GM21526 (cell line): ENCODE data around the gene JAKMIP2.
"Not testable (repeated sequence)": the region's sequence is repeated elsewhere in the genome, so short reads cannot be mapped to it uniquely, and the experiment has no call there.

ENCODE experiments used
- ATAC-seq: cut with Tn5 transposase; IDR thresholded peaks from one replicate; pipeline ENCODE4 v1.9.1; 2021; ENCODE audit warnings: moderate library complexity; ENCODE audit not compliant: unreplicated experiment, low FRiP score

JAKMIP2 gene

DNA sequence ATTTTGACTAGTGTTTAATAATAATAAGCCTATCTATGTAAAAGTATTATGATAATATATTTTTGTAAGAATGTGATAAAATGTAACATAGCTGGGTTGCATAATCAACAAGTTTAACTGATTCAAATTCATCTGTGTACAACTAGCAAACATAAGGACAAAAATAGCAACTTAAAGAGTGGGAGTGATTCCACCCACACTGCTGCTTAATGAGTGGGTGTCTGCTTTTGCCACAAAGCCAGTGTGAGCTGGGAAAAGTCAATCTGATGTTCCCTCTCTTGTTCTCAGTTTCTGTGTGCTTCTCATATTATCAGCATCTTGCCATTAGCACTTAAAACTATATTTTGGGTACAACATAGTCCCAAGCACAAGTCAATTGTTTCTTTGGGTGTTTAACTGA is 161.5 kb downstream of the JAKMIP2 start:
- ATAC-seq, result no peak

DNA sequence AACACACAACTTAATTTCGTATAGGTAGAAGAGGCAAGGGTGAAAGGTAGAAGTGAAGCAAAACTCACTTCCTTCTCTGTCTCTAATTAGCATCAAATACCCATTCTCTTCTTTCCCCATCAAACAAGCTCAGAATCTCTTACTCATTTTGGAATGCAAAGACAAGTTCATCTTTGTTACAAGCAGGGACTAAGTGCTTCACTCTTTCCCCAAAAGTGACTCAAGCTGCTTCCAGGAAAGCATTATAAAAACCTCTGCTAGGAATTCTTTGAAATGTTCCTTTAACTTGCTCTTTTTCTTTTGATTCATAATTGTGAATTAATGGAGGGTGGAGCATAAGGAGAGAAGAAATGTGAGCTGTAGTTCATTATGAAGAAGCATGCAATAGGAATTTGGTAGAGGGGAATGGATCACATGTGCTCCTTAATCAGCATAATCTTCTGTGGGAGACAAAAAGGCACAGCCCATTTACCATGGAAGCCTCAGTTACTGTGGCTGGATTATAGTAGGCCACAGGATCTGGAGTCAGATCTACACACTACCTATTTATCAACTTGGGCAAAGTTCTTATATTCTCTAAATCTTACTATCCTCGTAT is 163.1 kb downstream of the JAKMIP2 start:
- no peak for ATAC-seq

DNA sequence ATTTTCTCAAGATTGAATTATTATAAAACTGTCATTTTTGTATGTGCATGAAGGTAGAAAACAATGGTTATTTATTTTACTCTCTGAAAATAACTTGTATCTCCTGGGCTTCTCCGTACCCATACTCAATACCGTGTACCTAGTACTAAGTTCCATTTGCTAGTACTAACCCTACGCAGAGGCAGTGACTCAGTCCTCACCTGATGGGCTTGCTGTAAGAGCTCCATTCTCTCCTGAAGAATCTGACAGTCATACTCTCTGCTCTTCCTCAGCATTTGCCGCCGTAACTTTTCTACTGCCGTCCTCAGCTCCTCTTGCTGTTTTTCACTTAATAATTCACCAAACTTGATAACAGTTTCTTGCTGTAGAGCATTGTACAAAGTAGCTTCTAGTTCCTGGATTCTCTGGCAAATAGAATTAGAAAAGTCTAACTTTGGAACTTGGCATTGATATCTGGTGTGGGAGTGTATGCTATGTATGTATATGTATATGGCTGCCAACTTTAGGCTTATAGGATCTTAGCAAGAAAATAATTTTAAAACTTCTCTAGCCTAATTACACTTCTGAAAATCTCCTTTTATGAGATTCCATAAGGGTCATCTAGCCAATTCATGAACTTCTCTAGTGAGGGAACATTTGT is 164.7 kb downstream of the JAKMIP2 start:
- no peak for ATAC-seq

- ATAC-seq, result no peak
Measured at GRCh38 chr5:147617191-147617606, 165.3 kb downstream of the JAKMIP2 start.

DNA sequence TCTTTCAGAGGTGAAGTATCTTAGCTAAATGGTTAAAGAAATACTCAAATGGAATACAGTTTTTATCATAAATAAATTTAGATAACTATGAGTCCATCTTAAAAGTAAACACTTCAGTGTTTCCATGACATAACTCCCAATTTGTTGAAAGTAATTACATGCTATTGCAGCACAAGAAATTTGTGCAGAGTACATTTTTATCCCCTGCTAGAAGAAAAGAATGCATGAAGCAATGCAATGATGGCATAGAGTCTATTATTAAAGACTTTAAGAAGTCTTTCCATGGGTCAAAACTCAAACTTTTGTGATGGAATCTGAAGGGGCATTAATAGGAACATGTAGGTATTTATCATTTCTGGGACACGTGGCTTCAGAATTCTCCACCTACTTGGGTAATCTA is 166.1 kb downstream of the JAKMIP2 start:
- no peak for ATAC-seq

DNA sequence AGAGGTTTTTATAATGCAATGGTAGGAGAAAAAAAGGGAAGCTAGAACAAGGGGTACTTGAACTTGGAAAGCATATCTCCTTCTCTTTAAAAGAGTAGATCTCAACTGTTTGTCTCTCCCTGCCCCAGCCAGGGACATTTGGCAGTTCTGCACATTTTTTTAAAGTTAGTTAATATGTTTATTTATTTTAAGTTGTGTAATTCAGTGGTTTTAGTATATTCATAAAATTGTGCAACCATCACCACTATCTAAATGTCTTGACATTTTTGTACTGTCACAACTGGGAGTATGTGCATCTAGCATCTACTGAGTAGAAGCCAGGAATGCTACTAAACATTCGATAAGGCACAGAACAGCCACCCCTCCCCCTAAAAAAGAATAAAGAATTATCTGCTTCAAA is 169.2 kb downstream of the JAKMIP2 start:
- ATAC-seq, result no peak

GRCh38 chr5:147611483-147611882 is 171.0 kb downstream of the JAKMIP2 start:
- ATAC-seq, result no peak

DNA sequence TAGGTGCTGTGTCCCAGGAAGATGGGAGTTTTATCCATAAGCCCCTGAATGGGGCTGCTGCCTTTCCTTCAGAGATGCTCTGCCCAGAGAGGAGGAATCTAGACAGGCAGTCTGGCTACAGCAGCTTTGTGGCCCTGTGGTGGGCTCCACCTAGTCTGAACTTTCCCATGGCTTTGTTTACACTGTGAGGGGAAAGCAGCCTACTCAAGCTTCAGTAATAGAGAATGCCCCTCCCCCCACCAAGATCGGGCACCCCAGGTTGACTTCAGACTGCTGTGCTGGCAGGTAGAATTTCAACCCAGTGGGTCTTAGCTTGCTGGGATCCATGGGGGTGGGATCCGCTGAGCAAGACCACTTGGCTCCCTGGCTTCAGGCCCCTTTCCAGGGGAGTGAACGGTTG is 171.7 kb downstream of the JAKMIP2 start:
- ATAC-seq, result no peak

GRCh38 chr5:147601652-147602051 is 180.9 kb downstream of the JAKMIP2 start:
- ATAC-seq, result no peak

DNA sequence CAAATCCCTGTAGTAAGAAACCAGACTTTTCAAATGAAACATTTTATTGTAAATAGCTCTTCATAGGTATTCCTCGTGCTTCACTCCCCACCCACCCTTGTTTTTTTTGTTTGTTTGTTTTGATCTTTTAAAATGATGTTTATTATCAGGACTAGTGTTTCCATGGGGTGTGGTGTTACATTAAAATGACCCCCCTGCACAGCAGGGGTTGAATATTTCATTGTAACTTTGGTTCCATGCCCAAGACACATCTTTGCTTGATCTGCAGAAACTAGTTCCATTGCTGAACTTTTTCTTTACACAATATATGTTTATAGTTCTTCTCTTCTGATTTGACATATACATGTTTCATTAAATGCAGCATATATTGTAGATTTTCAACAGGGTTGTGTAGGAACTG is 191.4 kb downstream of the JAKMIP2 start:
- no peak for ATAC-seq

GRCh38 chr5:147590096-147590495 is 192.4 kb downstream of the JAKMIP2 start:
- no peak for ATAC-seq

DNA sequence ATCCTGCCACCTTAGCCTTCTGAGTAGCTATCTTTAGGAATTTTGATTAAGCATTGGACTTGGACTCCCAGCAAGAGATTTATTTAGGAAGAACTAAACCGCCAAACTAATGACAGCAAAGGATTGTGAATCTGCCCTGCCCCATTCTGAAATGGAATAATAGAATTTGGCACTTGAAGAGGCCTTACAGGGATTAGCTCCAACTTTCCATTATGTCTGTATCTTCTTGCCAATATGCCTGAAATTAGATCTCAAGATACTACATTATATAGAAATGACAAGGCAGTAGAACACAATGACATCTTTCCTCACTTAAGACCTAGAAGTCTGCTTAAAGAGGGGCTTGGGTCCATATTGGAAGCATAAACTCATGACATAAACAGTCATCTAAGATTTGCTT is 195.7 kb downstream of the JAKMIP2 start:
- no peak for ATAC-seq

GRCh38 chr5:147586221-147586620 is 196.3 kb downstream of the JAKMIP2 start:
- no peak for ATAC-seq

DNA sequence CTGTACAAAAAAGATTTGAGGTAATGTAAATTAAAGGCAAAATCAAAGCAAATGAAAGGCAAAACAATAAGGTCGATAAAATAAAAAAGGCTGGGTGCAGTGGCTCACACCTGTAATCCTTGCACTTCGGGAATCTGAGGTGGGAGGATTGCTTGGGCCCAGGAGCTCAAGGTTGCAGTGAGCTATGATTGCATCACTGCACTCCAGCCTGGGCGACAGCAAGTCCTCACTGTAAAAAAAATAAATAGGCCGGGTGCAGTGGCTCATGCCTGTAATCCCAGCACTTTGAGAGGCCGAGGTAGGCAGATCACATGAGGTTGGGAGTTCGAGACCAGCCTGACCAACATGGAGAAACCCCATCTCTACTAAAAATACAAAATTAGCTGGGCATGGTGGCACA is 200.3 kb downstream of the JAKMIP2 start:
- ATAC-seq, result not testable (repeated sequence)

DNA sequence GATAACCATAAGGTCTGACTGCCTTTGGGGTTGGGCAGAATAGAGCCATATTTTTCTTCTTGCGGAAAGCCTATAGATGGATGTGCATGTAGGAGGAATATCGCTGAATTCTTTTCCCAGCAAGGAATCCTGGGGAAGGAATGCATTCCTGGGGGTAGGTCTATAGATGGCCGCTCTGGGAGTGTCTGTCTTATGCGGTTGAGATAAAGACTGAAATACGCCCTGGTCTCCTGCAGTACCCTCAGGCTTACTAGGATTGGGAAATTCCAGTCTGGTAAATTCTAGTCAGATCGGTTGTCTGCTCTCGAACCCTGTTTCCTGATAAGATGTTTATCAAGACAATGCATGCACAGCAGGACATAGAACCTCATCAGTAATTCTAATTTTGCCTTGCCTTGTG is 202.1 kb downstream of the JAKMIP2 start:
- ATAC-seq, result not testable (repeated sequence)

DNA sequence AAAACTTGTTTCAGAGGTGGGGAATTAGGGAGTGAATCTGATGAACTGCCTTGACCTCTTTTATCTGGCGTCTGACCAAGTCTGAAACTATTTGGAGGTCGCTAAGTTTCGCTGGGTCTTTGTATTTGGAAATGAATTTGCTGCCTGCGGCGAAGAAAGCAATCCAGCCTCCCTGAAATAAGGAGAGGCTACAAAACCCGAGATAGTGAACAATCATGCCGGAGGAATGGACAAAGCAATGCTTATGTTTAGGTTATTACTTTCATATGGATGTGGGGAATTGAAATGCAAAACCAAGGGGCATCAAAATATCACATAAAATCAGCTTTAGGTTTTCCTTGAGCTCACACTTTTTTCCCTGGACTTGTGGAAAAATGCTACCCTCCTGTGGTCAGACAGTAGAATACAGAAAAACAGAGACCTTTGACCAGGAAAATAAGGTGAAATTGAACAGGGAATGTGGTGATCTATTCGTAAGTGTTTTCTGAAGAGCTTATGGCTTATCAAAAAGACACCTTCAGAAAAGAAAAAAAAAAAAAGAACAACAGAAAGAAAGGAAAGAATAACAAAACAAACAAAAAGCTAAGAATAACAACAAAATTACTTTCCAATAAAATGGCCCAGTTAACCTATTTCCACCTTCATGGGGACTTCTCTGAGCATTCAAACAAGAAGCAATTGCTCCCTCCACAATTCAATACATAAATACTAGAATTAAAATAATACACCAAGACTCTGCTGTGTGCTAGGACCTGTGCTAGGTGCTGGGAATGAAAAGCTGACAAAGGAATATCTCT is 204.1 kb downstream of the JAKMIP2 start:
- ATAC-seq, result no peak

- ATAC-seq, result peak; percentile 86
Measured at GRCh38 chr5:147576646-147577535, 205.6 kb downstream of the JAKMIP2 start.

GRCh38 chr5:147575598-147575997 is 206.9 kb downstream of the JAKMIP2 start:
- no peak for ATAC-seq

DNA sequence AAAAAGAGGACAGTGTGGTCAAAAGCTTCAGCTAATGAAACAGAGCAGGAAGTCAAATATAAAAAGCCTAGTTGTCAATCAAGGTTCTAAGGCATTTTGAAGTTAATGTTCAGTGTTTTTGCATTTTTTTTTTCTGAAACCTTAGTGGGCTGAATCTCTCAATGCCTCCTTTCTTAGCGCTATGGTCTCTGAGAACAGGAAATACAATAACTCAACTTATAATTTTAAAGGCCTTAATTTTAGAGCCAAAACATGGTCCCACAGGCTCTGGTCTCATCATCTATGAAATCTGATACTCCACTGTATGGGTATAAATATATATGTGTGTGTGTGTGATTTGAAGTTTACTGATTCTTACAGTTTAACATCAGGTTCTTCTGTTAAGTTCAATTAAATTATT is 209.3 kb downstream of the JAKMIP2 start:
- no peak for ATAC-seq

GRCh38 chr5:147568710-147569406 is 213.7 kb downstream of the JAKMIP2 start:
- ATAC-seq, result no peak
